NCI-H2227 (cell line): Measurements from ENCODE around the gene EPS8L2.
"Not testable (repeated sequence)": the region's sequence is repeated elsewhere in the genome, so short reads cannot be mapped to it uniquely, and the experiment has no call there.

Experiments used
- DNase-seq: peaks from one replicate; lab custom pipeline; 2025; ENCODE audit not compliant: unreplicated experiment; lab: John Stamatoyannopoulos, UW

Gene EPS8L2

DNA sequence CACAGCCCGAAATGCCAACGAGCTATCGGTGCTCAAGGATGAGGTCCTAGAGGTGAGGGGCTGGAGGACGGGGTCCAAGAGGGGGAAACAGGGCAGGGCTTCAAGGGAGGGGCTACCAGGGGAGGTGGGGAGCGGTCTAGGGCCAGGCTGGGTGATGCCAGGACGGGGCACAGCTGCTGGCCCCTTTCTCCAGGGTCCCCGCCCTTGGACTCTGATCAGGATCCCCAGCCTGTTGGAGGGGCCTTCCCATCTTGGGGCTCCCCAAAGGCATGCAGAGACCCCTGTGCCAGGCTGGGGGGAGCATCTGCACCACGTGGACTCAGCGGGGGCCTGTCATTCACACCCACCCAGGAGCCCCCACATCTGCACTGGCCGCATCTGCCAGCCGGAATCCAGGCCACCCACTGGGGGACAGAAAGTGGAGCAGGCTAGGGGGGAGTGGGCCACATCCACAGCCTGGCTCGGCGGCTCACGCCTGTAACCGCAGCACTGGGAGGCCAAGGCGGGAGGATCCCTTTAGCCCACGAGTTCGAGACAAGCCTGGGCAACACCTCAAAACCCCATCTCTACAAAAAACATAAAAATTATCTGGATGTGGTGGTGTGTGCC is 18.9 kb downstream of the EPS8L2 start:
- no peak for DNase-seq

DNA sequence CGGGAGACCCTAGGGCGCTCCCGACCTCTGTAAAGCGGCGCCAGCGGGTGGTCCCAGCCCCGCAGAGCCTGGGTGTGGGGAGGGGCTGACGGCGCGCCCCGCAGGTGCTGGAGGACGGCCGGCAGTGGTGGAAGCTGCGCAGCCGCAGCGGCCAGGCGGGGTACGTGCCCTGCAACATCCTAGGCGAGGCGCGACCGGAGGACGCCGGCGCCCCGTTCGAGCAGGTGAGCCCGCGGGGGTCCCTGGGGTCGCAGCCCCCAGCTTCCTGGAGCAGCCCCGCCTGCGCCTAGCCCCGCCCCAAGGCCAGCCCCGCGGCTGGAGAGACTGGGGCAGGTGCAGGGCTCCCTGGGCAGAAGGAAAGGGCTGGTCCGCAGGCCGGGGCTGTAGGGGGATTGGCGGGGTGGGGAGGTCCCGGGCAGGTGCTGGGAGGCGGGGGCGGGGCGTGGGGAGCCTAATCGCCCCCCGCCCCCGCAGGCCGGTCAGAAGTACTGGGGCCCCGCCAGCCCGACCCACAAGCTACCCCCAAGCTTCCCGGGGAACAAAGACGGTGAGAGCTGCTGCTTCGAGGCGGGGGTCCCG is 19.7 kb downstream of the EPS8L2 start:
- DNase-seq = peak; percentile 68

DNA sequence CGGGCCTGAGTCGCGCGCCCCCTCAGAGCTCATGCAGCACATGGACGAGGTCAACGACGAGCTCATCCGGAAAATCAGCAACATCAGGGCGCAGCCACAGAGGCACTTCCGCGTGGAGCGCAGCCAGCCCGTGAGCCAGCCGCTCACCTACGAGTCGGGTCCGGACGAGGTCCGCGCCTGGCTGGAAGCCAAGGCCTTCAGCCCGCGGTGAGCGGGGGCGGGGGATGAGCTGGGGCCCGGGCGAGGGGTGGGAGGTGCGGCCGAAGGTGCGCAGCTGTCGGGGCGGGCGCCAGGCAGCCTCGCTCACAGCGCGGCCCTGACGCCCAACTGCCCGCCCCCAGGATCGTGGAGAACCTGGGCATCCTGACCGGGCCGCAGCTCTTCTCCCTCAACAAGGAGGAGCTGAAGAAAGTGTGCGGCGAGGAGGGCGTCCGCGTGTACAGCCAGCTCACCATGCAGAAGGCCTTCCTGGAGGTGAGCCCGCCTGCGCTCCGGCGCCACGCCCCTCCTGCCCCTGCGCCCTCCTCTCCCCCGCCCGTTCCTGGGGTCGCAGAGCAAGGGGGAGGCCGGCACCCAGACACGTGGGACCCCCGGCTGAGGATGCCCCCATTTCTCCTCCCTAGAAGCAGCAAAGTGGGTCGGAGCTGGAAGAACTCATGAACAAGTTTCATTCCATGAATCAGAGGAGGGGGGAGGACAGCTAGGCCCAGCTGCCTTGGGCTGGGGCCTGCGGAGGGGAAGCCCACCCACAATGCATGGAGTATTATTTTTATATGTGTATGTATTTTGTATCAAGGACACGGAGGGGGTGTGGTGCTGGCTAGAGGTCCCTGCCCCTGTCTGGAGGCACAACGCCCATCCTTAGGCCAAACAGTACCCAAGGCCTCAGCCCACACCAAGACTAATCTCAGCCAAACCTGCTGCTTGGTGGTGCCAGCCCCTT is 20.5 kb downstream of the EPS8L2 start:
- peak; percentile 92 for DNase-seq

DNA sequence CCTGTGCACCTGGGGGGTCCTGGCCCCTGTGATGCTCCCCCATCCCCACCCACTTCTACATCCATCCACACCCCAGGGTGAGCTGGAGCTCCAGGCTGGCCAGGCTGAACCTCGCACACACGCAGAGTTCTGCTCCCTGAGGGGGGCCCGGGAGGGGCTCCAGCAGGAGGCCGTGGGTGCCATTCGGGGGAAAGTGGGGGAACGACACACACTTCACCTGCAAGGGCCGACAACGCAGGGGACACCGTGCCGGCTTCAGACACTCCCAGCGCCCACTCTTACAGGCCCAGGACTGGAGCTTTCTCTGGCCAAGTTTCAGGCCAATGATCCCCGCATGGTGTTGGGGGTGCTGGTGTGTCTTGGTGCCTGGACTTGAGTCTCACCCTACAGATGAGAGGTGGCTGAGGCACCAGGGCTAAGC is 21.3 kb downstream of the EPS8L2 start:
- no peak for DNase-seq

DNA sequence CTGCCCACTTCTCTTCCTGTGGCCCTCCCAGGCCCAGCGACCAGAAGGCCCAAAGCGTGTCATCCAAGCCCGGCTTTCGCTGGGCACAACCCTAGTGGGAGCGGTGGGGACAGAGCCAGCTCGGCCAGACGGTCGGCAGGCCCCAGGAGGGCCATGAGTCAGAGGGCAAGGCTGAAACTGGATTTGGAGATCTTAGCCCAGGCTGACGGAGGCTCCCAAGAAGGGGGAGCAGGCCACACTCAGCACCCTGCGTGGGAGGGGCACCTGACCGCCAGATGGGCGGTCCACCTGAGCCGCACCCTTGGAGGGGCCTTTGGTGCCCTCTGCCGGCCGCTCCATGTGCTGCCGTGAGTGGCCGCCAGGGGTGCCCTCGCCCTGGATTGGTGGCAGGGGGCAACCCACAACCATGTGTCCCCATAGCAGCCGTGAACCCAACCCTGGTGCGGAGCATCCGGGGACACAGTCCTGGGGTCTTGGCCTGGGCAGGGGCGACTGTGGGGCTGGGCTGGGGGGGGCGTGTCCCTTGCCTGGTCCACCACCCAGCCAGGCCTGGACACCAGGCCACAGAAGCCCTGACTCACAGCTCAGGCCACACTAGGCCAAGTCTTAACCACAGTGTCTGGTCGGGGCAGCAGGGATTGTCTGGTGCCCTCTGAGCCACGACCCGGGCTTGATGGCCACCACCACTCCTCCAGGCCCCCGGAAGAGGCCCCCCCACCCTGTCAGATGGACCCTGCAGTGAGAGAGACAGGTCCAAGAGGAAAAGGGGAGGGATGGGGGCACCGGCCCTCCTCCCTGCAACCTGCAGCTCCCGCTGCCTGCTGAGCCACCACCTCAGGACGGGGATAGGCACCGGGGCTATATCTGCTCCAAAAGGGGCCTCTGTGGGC is 22.1 kb downstream of the EPS8L2 start:
- DNase-seq = peak; percentile 53

DNA sequence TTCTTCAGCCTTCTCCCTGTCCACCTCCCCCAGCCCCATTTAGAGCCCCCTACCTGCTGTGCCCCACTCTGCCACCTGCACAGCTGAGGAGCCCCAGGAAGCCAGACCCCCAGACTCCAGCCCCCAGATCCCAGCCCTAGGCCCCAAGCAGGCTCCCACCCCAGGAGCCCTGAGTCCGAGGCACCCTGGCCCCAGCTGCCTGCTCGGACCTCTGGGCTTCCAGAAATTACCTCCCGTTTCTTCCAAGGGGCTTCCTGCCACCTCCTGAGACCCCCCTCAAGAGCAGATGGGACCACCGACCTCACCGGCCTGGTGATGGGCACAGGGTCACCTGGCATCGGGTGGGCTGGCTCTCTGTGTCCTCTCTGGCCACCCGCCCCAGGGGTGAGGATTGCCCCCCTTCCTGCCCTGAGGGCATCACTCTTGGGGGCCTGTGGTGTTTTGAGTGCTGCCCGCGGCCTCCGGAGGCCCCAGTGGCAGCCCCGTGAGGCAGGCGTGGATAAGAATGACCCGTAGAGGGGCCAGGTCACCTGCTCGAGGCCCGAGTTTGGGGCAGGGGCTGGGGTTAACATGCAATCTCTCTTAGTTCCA is 23.0 kb downstream of the EPS8L2 start:
- no peak for DNase-seq

DNA sequence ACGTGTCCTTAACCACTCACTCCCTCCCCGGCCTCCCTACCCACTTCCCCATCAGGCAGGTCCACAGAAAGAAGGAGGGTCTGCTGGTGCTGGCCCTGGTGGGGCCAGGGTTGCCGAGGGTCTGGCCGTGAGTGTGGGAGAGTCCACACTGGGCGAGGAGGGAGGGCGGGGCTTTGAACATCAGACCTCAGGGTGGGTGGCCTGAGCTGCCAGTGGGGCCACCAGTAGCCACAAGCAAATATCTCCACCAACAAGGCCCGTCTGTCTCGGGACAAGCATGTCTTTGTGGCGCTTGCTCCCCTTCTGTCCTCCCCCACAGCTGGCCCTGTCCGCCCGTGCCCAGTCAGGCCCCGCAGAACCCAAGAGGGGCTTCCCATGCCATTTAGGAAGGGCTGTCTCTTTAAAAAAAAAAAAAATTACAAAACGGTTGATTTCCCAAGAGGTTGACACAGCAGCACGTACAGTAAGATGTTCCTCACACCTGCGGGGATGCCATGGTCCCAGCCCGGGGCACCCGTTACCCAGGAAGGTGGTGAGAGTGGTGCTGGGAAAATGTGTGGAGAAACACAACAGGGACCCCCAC is 23.6 kb downstream of the EPS8L2 start:
- no peak for DNase-seq

DNA sequence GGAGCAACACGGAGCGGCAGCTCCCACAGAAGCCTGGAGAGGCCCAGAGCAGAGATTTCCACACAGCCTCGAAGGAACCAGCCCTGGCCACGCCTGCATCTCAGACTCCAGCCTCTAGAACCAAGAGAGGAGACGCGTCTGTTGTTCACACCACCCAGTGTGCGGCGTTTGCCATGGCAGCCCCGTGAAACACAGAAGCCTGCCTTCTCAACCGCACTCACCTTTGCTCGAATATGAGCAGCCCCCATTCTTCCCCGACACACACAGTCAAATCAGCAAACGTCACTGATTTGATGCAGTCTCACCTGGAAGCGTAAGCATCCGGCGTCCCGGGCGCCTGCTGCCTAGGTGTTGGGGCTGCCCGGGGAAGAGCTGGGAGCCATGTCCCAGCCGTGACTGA is 27.0 kb downstream of the EPS8L2 start:
- DNase-seq = no peak

DNA sequence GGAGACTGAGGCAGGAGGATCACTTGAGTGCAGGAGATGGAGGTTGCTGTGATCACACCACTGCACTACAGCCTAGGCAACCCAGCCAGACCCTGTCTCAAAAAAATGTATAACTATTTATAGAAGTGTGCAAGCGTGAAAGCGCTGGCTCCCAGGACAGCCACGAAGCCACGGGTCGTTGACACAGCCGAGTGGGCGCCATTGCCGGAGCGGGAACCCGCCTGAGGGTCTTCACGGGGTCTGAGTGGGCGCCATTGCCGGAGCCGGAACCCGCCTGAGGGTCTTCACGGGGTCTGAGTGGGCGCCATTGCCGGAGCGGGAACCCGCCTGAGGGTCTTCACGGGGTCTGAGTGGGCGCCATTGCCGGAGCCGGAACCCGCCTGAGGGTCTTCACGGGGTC is 28.5 kb downstream of the EPS8L2 start:
- DNase-seq = not testable (repeated sequence)

DNA sequence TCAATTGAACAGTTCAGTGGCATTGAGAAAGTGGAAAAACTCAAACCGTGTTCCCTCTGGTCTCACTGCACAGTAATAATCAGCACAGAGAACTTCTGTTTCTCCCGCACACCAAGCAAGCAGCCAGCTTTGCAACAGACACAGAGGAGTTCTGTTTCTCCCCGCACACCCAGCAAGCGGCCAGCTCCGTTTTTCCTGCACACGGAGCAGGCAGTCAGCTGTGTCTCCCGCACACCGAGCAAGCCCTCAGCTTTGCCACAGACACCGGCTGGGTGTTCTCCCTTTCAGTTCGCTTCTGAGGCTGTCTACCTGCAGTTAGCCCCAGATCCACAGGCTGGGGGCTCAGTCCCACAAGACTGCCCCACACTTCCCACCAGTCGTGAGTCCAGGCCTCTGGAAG is 31.3 kb downstream of the EPS8L2 start:
- DNase-seq = peak; percentile 28

DNA sequence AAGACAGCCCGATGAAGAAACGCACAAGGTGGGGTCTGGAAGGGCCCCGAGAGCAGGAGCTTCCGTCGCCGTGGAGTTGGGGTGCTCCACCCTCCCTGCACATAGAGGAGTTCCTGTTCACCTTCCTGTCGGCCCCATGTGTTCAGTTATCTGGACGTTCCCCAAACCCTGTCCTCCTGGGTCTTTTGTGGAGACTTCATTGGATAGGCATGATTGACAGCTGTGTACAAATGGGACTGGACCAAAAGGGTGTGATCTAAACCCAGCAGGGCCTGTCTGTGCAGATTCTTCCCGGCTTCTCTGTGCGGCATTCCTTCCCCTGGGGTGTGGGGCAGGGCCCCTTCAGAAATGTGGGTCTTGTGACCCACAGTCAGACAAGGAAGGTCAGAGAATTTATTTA is 31.9 kb downstream of the EPS8L2 start:
- DNase-seq = not testable (repeated sequence)

DNA sequence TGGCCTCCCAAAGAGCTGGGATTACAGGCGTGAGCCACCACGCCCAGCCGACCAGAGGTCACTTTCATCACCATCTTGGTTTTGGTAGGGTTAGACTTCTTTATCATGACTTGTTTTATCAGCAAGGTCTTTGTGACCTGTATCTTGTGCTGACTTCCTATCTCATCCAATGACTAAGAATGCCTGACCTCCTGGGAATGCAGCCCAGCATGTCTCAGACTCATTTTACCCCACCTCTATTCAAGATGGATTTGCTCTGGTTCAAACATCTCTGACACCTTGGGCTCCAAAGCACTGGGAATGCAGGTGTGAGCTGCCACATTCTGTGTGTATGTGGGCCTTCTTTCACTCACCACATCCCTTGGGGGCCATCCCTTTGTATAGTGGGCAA is 36.1 kb downstream of the EPS8L2 start:
- DNase-seq = no peak

DNA sequence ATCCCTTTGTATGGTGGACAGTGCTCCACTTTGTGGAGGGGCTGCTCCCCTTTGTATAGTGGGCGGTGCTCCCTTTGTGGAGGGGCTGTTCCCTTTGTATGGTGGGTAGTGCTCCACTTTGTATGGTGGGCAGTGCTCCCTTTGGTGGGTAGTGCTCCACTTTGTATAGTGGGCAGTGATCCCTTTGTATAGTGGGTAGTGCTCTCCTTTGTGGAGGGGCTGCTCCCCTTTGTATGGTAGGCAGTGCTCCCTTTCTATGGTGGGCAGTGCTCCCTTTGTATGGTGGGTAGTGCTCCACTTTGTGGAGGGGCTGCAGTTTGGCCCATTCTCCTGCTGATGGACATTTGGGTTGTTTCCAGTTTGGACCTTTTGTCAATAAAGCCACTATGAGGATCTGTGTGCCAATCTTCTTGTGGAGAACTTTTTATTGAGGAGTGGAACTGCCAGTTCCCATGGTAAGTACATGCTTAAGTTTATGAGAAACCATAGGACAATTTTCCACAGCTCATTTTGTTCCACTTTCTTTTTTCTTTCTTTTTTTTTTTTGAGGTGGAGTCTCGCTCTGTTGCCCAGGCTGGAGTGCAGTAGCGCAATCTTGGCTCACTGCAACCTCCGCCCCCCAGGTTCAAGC is 36.7 kb downstream of the EPS8L2 start:
- no peak for DNase-seq

DNA sequence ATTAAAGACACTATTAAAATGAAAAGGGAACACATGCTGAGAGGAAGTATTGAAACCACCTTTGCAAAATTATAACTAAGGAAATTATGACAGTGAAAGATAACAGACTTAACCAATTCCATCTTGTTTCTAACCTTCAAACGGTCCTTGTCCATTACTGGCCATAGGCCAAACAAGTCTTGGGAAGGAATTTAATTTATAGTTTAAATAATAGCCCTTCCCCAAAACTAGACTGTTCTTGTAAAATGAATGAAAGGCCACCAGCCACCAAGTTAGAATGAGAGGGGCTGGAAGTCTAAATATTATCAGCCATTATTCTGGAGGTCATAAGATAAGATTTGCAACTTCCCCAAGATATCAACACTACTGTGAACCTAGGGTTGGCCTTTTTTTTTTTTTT is 39.4 kb downstream of the EPS8L2 start:
- no peak for DNase-seq

DNA sequence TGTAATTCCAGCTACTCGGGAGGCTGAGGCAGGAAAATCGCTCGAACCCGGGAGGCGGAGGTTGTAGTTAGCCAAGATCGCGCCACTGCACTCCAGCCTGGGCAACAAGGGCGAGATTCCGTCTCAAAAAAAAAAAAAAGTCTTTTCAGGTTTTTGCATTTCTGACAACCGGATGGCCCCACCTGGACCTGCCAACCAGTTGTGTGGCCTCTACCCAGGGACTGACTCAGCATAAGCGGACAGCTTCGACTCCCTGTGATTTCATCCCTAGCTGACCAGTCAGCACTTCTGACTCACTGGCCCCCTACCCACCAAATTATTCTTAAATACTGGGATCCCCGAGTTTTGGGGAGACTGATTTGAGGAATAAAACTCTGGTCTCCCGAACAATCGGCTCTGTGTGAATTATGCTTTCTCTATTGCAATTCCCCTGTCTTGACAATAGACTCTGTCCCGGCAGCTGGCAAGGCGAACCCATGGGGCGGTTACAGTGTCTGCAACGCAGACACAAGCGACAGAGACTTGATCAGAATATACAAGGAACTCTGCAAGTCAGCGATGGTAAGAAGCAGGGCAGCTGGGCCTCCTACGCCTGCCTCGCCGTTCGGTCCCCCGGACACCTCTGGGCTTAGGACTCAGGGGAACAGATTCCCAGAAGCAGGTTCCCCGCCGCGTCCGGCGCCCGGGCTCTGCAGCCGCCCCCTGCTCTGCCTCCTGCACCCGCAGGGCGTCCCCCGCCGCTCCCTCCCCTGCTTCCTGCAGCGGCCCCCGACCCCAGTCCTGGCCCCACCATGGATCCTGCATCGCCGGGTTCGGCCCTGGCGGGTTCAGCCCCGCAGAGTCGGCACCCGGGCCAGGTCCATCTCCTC is 40.5 kb downstream of the EPS8L2 start:
- DNase-seq = peak; percentile 75

DNA sequence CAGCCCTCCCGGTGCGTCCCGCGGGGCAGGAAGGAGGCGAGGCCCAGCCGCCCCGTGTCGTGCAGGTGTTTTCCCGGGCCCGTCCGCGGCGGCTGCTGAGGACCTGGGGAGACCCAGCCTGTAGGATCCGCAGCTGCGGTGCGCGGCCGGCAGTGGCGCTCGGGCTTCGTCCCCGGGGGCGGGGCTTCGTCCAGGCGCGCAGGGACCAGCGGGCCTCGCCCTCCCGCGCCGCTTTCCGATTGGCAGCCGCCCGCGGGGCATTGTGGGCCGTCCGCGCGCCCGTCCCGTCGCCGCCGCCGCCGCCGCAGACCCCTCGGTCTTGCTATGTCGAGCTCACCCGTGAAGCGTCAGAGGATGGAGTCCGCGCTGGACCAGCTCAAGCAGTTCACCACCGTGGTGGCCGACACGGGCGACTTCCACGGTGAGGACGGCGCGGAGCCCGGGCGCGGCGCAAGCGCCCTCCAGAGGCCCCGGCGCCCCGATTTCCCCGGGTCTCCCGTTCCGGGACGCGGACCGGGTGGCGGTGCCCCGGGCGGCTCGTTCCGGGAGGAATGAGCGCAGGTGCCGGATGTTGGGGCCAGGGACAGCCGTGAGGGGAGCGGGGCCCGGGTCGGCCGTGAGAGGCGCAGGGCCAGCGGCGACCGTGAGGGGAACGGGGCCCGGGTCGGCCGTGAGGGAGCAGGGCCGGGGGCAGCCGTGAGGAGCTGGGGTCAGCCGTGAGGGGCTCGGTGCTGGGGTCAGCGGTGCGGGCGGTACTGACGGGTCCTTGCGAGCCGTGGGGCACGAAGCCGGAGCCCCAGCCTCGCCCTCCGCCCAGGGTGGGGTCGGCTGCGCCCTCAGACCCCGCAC is 41.4 kb downstream of the EPS8L2 start, which contains the start of gene TALDO1:
TALDO1 (plus strand) TSS at position 307 of the 849 bp plus-strand sequence; CDS start at position 325, 18 bp downstream.
- DNase-seq = peak; percentile 98

DNA sequence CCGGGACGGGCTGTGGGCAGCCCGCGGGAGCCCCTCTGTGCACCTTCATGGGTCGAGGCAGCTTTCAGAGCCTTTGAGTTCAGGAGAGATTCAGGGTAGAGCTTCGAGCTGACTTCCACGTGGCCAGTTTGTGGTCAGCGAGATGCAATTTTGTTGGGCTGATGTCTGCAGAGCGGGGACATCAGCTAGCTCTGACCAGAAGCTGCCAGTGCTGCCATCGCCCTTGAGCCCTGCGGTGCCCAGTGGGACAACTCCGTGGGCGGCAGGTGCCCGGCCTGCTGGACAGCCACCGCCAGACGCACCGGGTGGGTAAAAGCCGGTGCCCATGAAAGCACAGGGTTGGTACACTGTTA is 42.0 kb downstream of the EPS8L2 start:
- DNase-seq = no peak

DNA sequence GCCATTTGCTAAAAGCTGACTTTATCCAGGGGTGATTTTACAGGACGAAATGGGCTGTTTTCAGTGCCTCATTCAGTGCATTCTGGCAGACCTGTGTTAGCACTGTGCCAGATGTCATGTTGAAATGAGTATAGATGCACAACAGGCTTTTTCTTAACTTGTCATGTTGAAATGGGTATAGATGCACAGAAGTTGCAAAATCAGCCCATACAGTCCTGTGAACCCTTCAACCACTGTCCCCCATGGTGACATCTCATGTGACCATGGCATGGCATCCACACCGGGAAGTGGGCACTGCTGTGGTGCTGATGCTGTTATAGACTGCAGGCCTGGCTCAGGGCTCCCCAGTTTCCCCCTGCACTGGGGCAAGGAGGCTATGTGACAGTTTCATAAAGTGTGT is 43.7 kb downstream of the EPS8L2 start:
- DNase-seq = no peak
